ENCODE data around the gene TBC1D3L.
"Not testable (repeated sequence)": the region's sequence is repeated elsewhere in the genome, so short reads cannot be mapped to it uniquely, and the experiment has no call there.

- not testable (repeated sequence) for TF ChIP-seq CTCF (conservative IDR thresholded peaks at IDR 0.05; ENCODE audit: low read depth, low read length); EZH2 (IDR thresholded peaks at IDR 0.05; ENCODE audit: low read length, unreplicated experiment); EZH2phosphoT487 (IDR thresholded peaks at IDR 0.05; ENCODE audit: borderline replicate concordance, low read length)
Measured at GRCh38 chr17:38003676-38004075, 14.8 kb upstream of the TBC1D3L start, which contains the start of gene TBC1D3D.

All from PC-3 (cell line).